Measurements from ENCODE around the gene EGFR.

The EGFR gene

GRCh38 chr7:55018361-55019190 lies at the start of gene EGFR:
Gene EGFR (plus strand): TSS chr7:55019017. CDS start chr7:55019278, 261 bp downstream.
- no peak for DNase-seq (ENCODE audit: low spot score)

GRCh38 chr7:54969208-54969967 lies 49.4 kb upstream of the EGFR start:
- no peak for DNase-seq (ENCODE audit: low spot score)

GRCh38 chr7:54972733-54973294 lies 46.0 kb upstream of the EGFR start:
- DNase-seq (ENCODE audit: low spot score) = no peak

GRCh38 chr7:54978364-54979116 lies 40.3 kb upstream of the EGFR start:
- DNase-seq (ENCODE audit: low spot score) = no peak

GRCh38 chr7:54980521-54980920 lies 38.3 kb upstream of the EGFR start:
- no peak for DNase-seq (ENCODE audit: low spot score)

- DNase-seq (ENCODE audit: low spot score) = no peak
Observed at GRCh38 chr7:54981913-54982312, 36.9 kb upstream of the EGFR start.

GRCh38 chr7:54985426-54986330 lies 33.1 kb upstream of the EGFR start:
- no peak for DNase-seq (ENCODE audit: low spot score)

- DNase-seq (ENCODE audit: low spot score) = no peak
Observed at GRCh38 chr7:54986716-54987115, 32.1 kb upstream of the EGFR start.

- no peak for DNase-seq (ENCODE audit: low spot score)
Observed at GRCh38 chr7:54987772-54988171, 31.0 kb upstream of the EGFR start.

GRCh38 chr7:54988516-54988915 lies 30.3 kb upstream of the EGFR start:
- DNase-seq (ENCODE audit: low spot score) = no peak

- no peak for DNase-seq (ENCODE audit: low spot score)
Observed at GRCh38 chr7:54989453-54990225, 29.2 kb upstream of the EGFR start.

- no peak for DNase-seq (ENCODE audit: low spot score)
Observed at GRCh38 chr7:54991341-54991740, 27.5 kb upstream of the EGFR start.

- DNase-seq (ENCODE audit: low spot score) = no peak
Observed at GRCh38 chr7:54992871-54993475, 25.8 kb upstream of the EGFR start.

- DNase-seq (ENCODE audit: low spot score) = no peak
Observed at GRCh38 chr7:54995166-54995565, 23.7 kb upstream of the EGFR start.

- no peak for DNase-seq (ENCODE audit: low spot score)
Observed at GRCh38 chr7:54995610-54996363, 23.0 kb upstream of the EGFR start.

GRCh38 chr7:54996391-54996790 lies 22.4 kb upstream of the EGFR start:
- no peak for DNase-seq (ENCODE audit: low spot score)

- DNase-seq (ENCODE audit: low spot score) = no peak
Observed at GRCh38 chr7:55004579-55004978, 14.2 kb upstream of the EGFR start.

- no peak for DNase-seq (ENCODE audit: low spot score)
Observed at GRCh38 chr7:55005241-55005851, 13.5 kb upstream of the EGFR start.

GRCh38 chr7:55006499-55006898 lies 12.3 kb upstream of the EGFR start:
- DNase-seq (ENCODE audit: low spot score) = no peak
